Upper lobe of left lung (tissue), 6 donors: ENCODE measurements around the gene DNAJB2. TPM values are rescaled to one million over a fixed set of nuclear protein-coding genes. Genes with fewer than 3 reads are reported as not detected.
A peak's percentile ranks its signal among the peaks of the same experiment; 100 is the strongest.

Experiments used
- ATAC-seq, 2 donors: fragments of 200-7000 bp; cut with Tn5 transposase; one replicate each; pipeline ENCODE4 v1.9.1; 2022; ENCODE audit warnings: mild to moderate bottlenecking in 2 of 2, moderate library complexity in 2 of 2; ENCODE audit not compliant: low FRiP score in 2 of 2
- DNase-seq, 2 donors: peaks; one replicate each; pipeline ENCODE4 v3.0.0-alpha.2; 2019 to 2020
- H3K27ac ChIP-seq, 4 donors: fragments of 200-600 bp; sonication (generic); one replicate each; pipeline ENCODE4 v1.5.1; 2016 to 2019
- H3K27me3 ChIP-seq, 4 donors: fragments of 200-600 bp; sonication (generic); one replicate each; pipeline ENCODE4 v1.5.1; 2017 to 2019
- H3K36me3 ChIP-seq, 4 donors: fragments of 200-600 bp; sonication (generic); one replicate each; pipeline ENCODE4 v1.5.1; 2016 to 2019
- H3K4me1 ChIP-seq, 4 donors: fragments of 200-600 bp; sonication (generic); one replicate each; pipeline ENCODE4 v1.5.1; 2018 to 2019
- H3K4me3 ChIP-seq, 4 donors: fragments of 200-600 bp; sonication (generic); one replicate each; pipeline ENCODE4 v1.5.1; 2017 to 2019; ENCODE audit warnings: mild to moderate bottlenecking in 2 of 4, moderate library complexity in 1 of 4
- H3K9me3 ChIP-seq, 4 donors: fragments of 200-600 bp; sonication (generic); one replicate each; pipeline ENCODE4 v1.5.1; 2018 to 2019
- CTCF ChIP-seq, 6 experiments: fragments of 450-650 bp in 4 of 6; fragments of 200-600 bp in 2 of 6; sonication (generic) in 2 of 6; IDR thresholded peaks; one replicate each; pipeline ENCODE4 v1.5.1; 2016 to 2019; ENCODE audit warnings: antibody characterized with exemption in 6 of 6
- EP300 ChIP-seq, 4 donors: sonication (generic); formaldehyde crosslinking; IDR thresholded peaks; one replicate each; pipeline ENCODE4 v1.5.1; 2017; ENCODE audit warnings: antibody characterized with exemption in 4 of 4, control low read depth in 2 of 4
- POLR2A ChIP-seq, 4 donors: fragments of 450-650 bp; IDR thresholded peaks; one replicate each; pipeline ENCODE4 v1.5.1; 2016 to 2017; ENCODE audit warnings: antibody characterized with exemption in 4 of 4, mild to moderate bottlenecking in 2 of 4
- POLR2AphosphoS5 ChIP-seq, 2 donors: sonication (generic); formaldehyde crosslinking; IDR thresholded peaks; one replicate each; pipeline ENCODE4 v1.5.1; 2017; ENCODE audit warnings: antibody characterized with exemption in 2 of 2
- WGBS, 2 donors: methylation state at CpG; one replicate each; pipeline ENCODE4 v1.1.5; 2017 to 2018; 5-methylcytosine and 5-hydroxymethylcytosine counted together
- total RNA-seq, 6 donors: library from RNA; depleted of rRNA in 4 of 6; stranded (reverse); fragments of >200 nt in 4 of 6; gene quantifications; one replicate each; pipeline versions ENCODE4 v1.1.0 to v1.2.1, GENCODE V29; 2016 to 2021
- donor health status: DM: no; HTN: no; CAD: no; lungs with moderate emphysema.
- donor health status: DM: no; HTN: yes; CAD: no; lungs with severe emphysema.

The DNAJB2 gene
- total RNA-seq, 6 donors from 2014 or later: 58.6 to 86.1 (median 75.5) TPM

DNA sequence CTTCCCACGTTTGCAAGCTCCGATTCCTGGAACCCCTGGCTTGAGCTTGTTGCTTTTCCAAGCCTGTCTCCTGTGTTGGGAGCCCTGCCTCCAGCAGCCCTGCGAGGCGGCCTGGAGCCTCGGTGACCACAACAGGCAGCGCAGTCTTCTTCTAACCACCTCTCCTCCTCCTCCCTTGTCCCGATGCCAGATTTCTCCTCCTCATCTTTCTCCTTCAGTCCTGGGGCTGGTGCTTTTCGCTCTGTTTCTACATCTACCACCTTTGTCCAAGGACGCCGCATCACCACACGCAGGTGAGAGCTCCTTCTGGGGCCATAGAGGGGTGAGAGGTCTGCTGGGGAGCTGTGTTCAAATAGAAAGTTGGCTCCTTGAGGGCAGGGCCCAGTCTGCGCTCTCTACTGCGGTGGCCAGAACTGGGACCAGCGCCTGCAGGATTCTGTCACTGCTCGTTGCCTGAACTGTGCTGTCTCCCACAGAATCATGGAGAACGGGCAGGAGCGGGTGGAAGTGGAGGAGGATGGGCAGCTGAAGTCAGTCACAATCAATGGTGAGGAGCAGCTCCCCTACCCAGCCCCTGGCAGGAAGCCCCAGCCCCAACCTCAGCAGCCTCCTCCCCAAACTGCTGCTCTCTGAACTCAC is 3.9 kb downstream of the DNAJB2 start:
- DNase-seq (peak in 1 of 2 donors; percentile 39), ATAC-seq (no peak)
- Histone ChIP-seq H3K36me3 (peaks cover 17 to 64% (median 54%) of the 10 kb centered on the region in 4 donors), H3K27me3 (no peaks in the 10 kb centered on the region), H3K4me1 (peaks cover 15 to 22% (median 18%) of the 10 kb centered on the region in 4 donors), H3K27ac (no peak overlapping the region), H3K9me3 (no peaks in the 10 kb centered on the region), H3K4me3 (no peak overlapping the region)
- WGBS, 2 donors: 93 to 96% methylated on average over 15 to 17 of the region's 17 CpGs
- no peak for TF ChIP-seq POLR2AphosphoS5 (IDR thresholded peaks at IDR 0.05)
- TF ChIP-seq CTCF (IDR thresholded peaks at IDR 0.05): no peak
- TF ChIP-seq EP300 (IDR thresholded peaks at IDR 0.05): no peak
- TF ChIP-seq POLR2A (IDR thresholded peaks at IDR 0.05): no peak

DNA sequence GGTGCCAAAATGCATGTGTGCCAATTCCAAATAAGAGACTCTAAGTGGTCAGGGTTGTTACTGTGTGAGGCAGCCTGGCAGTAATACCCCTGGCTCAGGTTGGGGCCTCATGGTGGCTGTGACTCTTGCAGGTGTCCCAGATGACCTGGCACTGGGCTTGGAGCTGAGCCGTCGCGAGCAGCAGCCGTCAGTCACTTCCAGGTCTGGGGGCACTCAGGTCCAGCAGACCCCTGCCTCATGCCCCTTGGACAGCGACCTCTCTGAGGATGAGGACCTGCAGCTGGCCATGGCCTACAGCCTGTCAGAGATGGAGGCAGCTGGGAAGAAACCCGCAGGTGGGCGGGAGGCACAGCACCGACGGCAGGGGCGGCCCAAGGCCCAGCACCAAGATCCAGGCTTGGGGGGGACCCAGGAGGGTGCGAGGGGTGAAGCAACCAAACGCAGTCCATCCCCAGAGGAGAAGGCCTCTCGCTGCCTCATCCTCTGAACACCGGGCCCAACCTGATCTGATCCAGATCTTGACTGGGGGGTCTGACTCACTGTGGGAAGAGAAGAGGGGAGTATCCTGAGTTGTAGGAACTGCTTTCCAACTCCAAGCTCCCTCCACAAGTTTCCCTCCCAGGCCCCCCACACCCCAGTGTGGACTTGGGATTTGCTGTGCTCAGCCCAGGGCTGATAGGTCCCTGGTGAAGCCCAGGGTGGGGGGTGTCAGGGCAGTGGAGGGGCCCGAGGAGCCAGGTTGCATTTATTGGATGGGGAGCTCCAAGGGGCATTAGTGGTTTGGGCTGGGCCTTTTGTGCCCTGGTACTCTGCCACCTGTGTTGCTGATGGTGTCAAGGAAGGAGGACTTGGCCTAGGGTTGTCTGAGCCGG is 5.6 kb downstream of the DNAJB2 start:
- Histone ChIP-seq H3K9me3 (no peaks in the 10 kb centered on the region), H3K4me1 (peaks cover 6 to 15% (median 11%) of the 10 kb centered on the region in 4 donors), H3K27me3 (no peaks in the 10 kb centered on the region), H3K4me3 (no peak overlapping the region), H3K27ac (no peak overlapping the region), H3K36me3 (peaks cover 17 to 64% (median 54%) of the 10 kb centered on the region in 4 donors)
- WGBS, 2 donors: 94 to 97% methylated on average over 6 to 16 of the region's 16 CpGs
- TF ChIP-seq CTCF (IDR thresholded peaks at IDR 0.05) (no peak), POLR2AphosphoS5 (IDR thresholded peaks at IDR 0.05) (no peak), POLR2A (IDR thresholded peaks at IDR 0.05) (no peak), EP300 (IDR thresholded peaks at IDR 0.05) (no peak)
- ATAC-seq (no peak), DNase-seq (peak in 1 of 2 donors; percentile 55)

DNA sequence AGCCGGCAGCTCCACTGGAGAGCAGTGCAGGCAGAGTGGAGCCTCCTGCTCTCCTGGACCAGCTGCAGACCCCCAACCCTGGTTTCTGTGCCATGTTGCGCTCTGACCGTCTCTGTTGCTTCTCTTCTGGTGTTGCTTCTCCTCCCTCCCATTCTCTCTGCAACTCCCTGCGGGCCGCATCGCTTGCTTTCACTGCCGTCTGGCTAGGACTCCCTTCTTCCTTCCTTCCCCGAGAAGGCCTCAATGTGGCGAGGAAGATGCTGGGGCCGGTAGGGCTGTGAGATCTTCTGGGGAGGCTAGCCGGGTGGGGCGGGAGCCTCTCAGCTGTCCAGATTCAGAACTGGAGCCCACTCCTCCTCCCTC is 6.2 kb downstream of the DNAJB2 start:
- peak in 1 of 2 donors; percentile 20 for DNase-seq
- Histone ChIP-seq H3K4me3 (no peak overlapping the region), H3K36me3 (peaks cover 17 to 64% (median 54%) of the 10 kb centered on the region in 4 donors), H3K27ac (no peak overlapping the region), H3K27me3 (no peaks in the 10 kb centered on the region), H3K4me1 (peaks cover 0 to 12% (median 6%) of the 10 kb centered on the region in 4 donors), H3K9me3 (no peaks in the 10 kb centered on the region)
- ATAC-seq: no peak
- TF ChIP-seq EP300 (IDR thresholded peaks at IDR 0.05) (no peak), POLR2A (IDR thresholded peaks at IDR 0.05) (no peak), CTCF (IDR thresholded peaks at IDR 0.05) (no peak), POLR2AphosphoS5 (IDR thresholded peaks at IDR 0.05) (no peak)
- WGBS, 2 donors: 92% methylated on average over 12 of the region's 12 CpGs

DNA sequence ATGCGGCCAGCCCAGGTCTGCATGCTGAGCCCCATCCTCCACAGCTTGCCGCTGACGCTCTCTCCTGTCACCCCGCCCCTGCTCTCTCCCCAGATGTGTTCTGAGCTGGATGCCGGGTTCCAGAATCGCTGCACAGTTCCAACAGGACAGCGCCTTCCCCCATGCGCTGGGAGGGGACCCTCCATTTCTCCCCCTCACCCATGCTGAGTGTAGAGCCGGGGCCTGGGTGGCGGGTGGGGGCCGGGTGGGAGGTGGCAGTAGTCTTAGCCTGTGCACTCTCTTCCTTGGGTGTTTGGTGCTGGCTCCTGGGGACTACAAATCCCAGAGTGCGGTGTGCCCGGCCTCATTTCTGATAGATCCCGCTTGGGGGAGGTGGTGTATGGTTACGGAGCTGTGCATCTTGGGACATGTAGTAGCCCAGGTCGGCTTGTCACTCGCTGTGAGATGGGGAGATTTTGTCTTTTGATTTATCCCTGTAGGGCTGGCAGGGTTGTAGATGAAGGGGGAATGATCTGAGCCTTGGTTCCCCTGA is 6.8 kb downstream of the DNAJB2 start:
- TF ChIP-seq POLR2A (IDR thresholded peaks at IDR 0.05) (no peak), CTCF (IDR thresholded peaks at IDR 0.05) (no peak), EP300 (IDR thresholded peaks at IDR 0.05) (no peak), POLR2AphosphoS5 (IDR thresholded peaks at IDR 0.05) (no peak)
- WGBS, 2 donors: 70 to 91% methylated on average over 5 to 17 of the region's 17 CpGs
- Histone ChIP-seq H3K27me3 (no peaks in the 10 kb centered on the region), H3K27ac (peak overlapping the region in 1 of 4 donors; percentile 40), H3K4me3 (no peak overlapping the region), H3K36me3 (peaks cover 17 to 60% (median 51%) of the 10 kb centered on the region in 4 donors), H3K9me3 (no peaks in the 10 kb centered on the region), H3K4me1 (peaks cover 0 to 8% (median 3%) of the 10 kb centered on the region in 4 donors)
- ATAC-seq (peak in 1 of 2 donors; percentile 3), DNase-seq (peak in 1 of 2 donors; percentile 25)
